NCI-H526 treated with DMSO at 0.1 percent for 48 hours (cell line): ENCODE data around the gene IL1R2.

Experiments
- DNase-seq: peaks from one replicate; lab custom pipeline; 2025; lab: John Stamatoyannopoulos, UW

Gene IL1R2

DNA sequence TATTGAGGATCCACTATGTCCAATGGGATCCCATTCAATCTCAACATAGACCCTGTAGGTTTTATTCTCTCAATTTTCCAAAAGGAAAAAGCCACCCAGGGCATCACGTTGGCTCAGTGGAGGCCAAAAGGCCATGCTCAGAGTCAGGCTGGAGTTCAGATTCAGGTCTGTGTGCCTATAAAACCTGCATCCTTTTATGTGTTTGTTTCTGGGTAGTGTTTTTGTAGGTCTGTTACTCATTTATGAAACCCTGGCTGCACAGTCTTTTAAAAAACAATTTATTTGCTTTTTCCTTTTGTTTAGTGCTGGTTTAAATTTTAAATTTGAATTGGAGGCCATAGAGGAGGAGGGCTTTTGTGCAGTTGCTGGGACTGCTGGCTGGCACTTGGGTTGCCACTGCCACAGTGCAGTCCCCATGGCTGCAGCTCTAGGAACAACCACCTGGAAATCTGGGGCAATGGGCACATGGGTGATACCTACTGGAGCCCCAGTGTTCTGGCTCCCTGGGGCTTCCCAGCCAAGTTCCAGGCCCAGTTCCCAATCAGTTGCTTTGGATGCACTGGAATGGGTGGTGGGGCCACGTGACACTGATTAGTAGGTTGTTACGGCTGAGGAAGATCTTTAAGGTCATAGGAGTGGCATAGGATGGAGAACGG lies 31.3 kb downstream of the IL1R2 start:
- no peak for DNase-seq

DNA sequence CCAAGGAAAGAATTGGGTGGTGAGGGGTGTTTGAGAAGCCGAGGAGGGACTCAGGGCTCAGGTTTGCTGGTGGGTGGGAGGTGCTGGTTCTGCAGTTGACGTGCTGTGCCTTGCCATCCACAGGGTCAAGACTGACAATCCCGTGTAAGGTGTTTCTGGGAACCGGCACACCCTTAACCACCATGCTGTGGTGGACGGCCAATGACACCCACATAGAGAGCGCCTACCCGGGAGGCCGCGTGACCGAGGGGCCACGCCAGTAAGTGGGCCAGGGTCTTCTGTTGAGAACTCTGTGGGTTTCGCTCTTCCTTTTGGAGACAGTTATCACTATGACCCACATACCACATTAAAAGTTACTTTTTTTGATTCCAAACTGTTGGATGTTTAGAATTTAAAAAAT lies 32.6 kb downstream of the IL1R2 start:
- no peak for DNase-seq

DNA sequence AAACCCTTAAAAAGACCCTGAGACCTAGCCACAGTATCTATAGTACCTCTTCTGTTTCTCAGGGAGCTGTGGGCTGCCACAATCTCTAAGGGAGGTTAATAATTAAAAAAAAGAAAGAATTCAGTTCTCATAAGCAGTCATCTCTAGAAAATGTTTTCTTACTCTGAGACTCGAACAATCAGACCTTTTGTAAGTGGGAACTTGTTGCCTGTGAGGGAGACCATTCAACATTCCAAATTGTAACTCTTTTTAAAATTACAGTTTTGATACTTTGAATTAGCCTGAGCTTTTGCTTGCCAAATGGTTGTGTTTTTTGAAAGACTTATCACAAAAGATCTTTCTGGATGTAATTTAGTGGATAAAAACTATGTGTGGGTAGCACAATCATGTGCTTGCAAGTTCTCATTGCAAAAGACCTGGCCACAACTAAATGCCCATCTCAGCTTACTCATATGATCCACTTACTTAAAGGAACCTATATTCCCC lies 33.3 kb downstream of the IL1R2 start:
- DNase-seq, result no peak

DNA sequence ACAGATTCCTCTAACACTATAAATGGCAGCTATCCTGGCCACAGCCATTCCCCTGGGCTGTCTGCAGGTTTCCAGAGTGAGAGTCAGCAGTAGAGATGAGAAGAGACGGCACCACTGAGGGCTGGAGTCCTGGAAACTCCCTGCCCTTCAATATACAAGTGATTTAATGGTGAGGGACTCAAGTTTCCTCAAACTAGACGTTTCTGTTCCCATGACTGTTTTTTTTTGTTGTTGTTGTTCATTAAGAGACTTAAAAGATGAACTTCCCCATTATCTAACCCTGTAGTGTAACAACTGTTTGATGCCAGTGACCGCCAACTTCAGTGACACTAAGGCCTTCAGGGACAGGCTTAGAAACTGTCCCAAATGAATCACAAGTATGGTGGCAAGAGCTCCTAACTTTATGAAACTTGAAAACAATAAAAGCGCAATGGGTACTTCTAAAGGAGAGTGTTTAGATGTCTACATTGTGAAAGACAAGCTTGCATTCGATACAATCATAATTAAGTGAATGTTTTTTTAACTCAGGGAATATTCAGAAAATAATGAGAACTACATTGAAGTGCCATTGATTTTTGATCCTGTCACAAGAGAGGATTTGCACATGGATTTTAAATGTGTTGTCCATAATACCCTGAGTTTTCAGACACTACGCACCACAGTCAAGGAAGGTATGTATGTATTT lies 34.0 kb downstream of the IL1R2 start:
- DNase-seq, result no peak

DNA sequence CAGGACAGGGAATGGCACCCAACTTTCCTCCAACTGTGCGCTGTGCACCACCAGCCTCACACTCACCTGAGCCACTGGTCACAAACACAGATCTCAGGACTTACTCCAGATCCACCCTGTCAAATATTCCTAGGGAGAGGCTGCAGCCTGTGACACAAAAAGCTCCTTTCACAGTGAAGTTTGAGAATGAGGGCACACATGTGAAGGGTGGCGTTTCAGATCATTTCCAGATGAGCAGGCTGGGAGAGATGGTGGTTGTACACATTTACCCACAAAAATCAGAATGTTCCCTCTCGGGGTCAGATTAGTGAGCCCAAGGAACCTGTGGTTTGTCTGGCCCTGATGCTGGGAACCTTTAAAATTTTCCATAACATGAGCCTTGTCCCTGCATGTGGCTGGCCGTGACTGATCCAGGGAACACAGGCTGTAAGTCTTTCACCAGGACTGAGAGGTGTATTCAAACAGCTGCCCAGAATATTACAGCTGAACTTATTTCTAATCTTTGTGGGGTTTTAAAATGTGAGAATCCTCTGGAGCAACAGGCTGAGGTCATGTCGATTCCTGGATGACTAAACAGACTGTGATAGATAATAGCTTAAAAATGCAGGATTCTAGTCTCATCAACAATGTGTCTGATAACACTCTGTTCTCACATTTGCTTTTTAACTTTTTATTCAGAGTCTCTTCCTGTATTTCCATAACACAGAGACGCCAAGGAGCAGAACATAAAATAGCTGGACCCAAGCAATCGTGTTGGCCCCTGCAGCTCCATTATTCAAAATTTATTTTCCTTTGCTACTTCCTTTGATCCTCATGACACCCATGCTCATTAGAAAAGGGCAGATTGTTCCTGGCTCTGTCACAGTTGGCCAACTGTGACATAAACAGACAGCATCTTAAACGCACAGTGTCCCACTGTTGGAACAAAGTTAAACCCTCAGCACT lies 35.5 kb downstream of the IL1R2 start:
- no peak for DNase-seq

DNA sequence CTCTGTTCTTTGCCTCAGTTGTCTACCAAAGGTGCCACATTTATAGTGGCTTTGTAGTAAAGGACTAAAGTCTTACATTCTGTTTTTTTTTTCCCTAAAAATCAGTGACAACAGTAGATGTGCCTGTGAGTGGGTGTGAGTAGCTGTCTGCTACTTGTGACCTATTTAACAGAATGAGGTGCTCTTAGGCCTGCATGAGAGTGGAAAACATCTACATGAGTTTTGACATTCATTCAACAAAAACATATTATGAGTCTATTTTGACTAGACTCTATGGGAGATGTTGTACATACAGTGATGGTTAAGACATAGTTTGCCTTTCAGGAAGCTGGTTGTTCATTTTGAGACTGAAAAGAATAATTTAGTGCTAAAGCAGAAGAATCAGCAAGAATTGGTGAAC lies 36.7 kb downstream of the IL1R2 start:
- DNase-seq, result no peak

DNA sequence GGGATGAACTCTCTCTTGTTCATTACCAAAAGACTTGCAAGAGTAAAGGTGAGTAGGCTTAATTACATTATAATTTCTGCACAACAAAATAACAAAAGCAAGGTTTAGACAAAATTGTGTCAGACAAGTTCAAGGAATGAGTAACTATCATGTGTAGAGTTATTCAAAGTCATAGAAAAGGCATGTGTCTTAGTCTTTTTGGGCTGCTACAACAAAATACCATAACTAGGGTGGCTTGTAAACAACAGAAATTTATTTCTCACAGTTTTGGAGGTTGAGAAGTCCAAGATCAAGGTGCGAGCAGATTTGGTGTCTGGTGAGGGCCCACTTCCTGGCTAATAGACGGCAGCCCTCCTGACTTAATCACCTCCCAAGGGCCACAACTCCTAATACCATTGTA lies 37.6 kb downstream of the IL1R2 start:
- no peak for DNase-seq

DNA sequence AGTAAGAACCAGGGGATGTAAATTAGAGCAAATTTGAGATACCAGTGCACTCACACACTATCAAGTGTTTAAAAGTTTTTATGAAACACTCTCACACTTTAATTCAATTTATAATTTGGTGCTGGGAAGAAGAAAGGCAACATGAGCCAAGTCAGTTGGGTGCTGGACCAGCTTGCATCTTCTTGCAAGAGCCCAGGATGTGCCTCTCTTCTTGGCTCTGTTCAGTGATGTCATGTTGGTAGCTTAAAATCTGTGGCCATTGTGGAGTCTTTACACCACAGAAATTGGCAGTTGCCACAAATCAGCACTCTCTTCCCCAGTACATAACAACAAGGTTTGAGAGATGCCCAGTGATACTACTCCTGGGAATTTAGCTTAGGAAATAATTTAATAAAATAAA lies 38.2 kb downstream of the IL1R2 start:
- DNase-seq, result no peak

DNA sequence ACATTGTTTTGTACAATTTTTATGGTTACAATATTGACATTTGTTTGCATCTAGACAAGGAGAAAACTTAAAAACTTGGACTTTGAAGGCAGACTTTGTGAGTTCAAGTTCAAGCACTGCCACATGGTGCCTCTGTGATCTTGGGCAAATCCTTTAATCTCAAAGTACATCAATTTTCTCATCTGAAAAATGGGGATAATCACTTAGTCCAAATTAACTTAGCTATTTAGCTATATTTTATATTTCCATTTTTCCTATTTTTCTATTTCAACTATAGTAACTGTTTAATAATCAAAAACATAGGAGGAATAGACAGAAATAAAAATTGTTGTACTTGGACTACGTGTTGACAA lies 38.7 kb downstream of the IL1R2 start:
- no peak for DNase-seq

DNA sequence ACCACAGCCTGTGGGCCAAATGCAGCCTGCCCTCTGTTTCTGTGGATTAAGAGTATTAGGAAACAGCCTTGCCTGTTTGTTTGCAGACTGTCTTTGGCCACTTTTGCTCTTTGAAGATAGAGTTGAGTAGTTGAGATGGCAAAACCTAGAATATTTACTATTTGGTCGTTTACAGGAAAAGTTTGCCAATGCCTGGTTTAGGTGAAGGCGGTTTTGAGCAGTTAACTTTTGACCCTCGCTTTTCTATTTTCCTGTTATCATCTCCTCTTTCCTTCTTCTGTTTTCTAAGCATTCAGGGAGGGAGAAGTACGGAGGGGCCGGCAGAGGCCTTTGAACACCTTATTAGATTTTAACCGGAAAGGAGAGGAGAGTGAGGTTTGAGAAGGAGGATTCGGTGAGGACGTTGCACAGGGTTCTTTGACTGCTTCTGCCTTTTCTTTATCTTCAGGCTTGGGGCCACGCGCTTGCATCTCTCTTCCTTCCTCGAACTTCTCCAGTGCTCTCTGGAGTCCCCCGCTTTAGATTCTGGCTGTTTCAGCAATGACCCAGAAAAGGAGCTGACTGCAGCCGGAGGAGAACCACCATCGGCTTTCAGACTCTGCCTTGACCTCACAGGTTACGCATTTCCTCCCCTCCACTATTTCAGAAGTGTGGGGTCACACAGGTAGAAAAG lies 39.2 kb downstream of the IL1R2 start:
- DNase-seq, result no peak

DNA sequence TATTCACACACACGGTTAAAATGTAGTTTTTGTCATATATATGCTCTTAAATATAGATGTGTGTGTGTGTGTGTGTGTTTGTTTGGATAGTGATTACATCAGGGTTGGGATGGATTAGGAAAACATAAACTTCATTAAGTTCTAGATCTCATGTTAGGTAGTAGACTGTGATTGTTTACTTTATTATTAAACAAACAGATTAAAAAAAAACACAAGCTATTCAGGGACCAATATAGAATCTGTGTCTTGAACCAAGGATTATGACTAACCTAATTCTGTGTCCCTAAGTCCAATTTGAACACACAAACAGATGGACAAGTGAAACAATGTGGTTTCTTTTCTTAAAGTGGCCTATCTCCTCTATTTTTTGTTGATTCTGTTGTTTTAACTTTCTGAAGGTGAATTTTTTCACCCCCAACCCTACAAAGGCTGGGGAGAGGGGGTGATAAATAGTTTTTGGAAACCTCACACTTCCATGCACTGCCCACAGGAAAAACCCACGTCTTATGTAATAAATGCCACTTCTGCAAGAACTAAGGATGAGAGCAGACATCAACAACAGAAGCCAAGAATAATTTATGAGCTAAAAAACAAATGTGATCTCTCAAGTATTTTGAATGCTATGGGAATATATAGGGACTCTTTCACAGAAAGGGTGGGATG lies 40.7 kb downstream of the IL1R2 start:
- no peak for DNase-seq

DNA sequence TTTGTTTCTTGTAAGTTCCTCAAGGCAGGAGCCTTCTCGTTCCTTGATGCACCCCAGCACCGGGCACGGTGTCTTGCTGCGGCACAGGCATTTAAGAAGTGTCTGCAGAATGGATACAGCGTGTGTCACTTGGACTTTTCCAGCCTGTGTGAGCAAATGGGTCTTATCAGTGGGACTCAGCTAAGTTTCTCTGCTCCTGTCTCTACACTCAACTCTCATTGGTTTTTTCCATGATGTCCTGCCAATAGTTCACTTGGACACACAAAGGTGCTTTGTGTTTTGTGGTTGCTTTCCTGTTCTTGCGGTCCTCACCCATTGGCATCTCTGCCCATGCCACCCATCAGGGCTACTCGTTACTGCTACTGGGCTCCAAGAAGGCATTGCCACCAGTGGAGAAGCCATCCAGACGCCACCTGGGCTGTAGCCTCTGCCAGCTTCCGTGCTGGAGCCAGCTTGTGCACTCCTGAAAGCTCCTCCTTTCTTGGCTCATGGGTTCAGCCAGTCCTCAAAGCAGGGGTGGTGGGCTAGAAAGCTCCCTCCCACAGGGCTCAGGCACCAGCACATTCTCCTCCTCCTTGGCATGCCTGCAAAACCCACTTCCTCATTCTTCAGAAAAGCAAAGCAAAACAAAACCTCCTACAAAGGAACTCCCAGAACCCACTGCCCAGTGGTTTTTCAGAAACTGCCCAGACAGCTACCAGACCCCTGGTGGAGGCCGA lies 41.4 kb downstream of the IL1R2 start:
- DNase-seq, result no peak

DNA sequence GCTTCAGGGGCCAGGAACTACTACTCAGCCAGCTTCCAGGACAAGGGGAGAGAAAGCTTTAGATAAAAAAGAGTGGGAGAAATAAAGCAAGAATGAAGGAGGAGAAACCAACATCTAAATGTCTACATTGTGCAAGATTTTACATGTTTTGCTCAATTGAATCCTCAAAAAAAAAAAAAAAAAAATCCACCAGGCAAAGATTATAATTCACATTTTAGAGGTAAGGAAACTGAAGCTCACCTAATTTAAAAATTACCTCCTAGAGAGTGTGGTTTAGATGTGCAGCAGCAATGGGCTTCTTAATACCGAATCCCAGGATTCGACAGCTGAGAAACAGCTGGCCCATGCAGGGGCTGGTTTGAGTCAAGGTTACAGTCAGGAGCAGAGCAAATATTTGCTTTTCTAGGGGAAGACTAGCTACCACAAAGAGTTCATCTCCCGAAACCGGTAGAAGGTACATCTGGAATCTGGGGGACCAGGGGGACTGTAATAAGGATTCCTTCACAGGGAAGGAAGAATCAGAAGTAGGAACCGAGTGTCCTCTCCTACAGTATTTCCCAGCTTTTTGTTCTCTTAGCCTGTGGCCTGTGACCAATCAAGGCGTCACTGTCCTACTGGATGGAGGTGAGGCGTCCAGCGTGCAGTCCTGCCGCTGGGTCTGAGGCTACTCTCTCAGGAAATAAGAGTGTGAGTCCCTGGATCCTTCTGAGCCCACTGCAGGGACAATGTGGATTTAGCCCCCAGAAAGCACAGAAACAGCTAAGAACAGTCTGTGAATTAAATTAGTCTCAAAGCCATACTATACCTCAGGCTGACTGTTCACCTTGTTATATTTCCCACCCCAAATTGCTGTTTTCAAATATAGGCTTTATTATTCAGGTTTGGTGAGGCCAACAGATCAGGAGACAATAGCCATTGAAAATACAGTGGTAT lies 42.3 kb downstream of the IL1R2 start:
- DNase-seq, result no peak

DNA sequence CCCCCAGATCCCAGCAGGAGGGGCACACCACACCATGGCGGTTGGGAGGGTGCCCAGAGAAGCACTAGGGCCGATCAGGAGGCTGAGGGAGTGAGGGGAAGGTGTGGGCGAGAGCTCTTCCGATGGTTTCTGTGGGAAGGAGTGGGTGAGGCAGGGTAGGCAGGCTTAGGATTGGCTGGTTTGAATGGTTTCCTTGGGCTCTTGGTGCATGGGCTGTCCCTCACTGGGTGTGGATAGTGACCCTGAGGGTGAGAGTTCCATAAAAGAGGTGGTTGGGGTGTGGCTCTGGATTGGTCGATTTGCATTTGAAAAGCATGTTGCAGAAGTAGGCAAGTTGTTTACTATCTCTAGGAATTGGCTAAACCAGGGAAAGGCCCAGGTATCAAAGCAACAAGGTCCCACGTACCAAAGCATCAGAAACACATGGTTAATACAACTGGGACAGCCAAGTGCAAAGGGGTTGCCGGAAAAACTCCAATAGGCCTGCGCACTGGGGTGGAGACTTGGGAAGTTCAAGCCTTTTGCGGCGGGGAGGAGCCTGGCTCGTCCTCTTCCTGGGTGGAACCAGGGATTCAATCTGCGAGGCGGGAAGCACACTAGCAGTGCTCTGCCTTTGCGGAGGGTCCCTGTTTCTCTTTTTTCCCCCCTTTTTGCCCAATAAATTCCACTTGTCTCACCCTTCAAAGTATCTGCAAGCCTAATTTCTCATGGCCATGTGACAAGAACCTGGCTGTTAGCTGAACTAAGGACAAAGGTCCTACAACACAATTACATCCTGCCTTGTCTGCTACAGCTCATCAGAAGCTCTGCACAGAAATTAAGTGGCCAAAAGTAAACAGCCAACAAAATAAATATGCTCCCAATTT lies 43.2 kb downstream of the IL1R2 start:
- no peak for DNase-seq

DNA sequence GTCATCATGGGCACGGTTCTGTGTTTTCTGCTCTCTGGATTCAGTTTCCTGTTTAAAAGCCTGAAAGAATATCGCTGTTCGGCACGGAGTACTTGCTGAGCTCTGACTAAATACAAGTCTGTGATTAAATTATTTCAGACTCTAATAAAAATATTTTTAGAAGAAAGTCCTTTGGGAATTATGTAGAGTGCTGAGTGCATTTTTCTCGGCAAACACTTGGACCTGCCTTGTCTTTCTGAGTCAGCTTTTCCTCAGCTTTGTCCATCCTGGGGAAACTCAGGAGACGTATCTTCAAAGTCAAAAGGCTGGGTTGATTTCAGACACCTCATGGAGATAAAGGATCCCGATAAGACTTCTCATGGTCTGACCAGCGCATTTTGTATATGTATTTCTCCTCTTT lies 45.9 kb downstream of the IL1R2 start:
- no peak for DNase-seq

DNA sequence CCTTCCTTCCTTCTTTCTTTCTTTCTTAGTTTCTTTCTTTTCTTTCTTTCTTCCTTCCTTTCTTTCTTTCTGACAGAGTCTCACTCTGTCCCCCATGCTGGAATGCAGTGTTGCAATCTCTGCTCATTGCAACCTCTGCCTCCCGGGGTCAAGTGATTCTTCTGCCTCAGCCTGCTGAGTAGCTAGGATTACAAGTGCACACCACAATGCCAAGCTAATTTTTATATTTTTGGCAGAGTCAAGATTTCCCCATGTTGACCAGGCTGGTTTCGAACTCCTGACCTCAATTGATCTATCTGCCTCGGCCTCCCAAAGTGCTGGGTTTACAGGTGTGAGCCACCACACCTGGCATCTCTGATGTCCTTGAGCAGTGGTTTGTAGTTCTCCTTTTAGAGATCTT lies 48.5 kb downstream of the IL1R2 start:
- DNase-seq, result no peak

DNA sequence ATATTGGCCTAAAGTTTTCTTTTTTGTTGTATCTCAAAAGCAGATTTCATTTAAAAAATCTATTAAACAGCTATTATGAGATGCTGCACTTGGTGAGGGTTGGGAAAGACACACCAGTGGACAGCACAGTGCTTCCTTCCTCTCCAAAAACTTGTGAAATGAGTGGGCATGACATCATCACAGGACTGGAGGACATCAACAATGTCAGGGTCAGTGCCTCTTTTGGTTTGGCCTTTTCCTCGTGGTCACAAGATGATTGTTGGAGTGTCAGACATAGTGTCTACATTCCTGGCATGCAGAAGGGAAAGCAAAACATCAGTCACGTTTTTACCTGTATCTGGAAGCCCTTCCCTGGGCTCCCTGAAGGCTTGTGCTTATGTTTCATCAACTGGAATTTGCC lies 49.6 kb downstream of the IL1R2 start:
- no peak for DNase-seq

DNA sequence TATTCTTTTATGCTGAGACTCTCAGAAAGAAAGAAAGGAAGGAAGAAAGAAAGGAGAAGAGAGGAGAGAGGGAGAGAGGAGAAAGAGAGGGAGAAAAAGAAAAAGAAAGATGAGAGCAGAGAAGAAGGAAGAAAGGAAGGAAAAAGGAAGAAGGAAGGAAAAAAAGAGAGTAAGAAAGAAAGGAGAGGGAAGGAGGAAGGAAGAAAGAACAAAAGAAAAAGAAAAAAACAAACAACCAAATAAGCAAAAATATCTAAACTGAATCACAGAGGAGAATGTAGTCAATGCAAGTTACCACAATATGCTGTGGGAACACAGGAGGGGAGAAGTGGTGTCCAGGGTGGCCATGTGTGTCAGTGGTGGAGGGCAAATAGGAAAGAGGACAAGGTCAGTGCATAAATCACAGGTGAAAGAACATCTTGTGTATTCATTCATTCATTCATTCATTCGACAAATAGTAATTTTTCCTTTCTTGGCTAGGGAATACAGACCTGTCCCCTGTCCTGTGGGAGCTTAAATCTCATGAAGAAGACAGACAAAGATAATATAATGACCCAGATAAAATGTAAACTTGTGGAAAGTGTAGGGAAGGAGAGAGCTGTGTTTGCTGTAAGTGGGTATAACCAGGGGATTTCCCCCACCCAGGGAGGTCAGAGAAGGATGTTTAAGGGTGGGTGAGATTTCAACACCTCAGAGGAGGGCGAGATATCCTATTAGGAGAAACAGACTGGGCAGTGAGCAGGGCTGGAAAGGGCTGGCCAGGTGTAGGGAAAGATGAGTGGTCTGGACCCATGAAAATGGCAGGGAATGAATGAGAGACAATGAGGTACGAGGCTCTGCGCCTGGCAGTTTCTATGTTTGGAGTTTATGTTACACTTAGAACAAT lies 50.7 kb downstream of the IL1R2 start:
- DNase-seq, result no peak
